HAP-1 (cell line): ENCODE data around the gene CNTNAP2.

ENCODE experiments used
- DNase-seq, 2 experiments: peaks; one replicate each; pipeline ENCODE4 v3.0.0-alpha.2; 2016 to 2020; ENCODE audit warnings: low spot score in 2 of 2
- H3K27me3 ChIP-seq: fragments of 250-450 bp; sonication (Bioruptor Pico); 2 replicates; pipeline ENCODE4 v1.5.1; 2020; ENCODE audit warnings: low read depth, mild to moderate bottlenecking, moderate library complexity
- H3K36me3 ChIP-seq: fragments of 250-450 bp; sonication (Bioruptor Pico); replicated peaks from 2 replicates; pipeline ENCODE4 v1.5.1; 2020; ENCODE audit warnings: mild to moderate bottlenecking
- H3K4me1 ChIP-seq: fragments of 250-450 bp; sonication (Bioruptor Pico); 2 replicates; pipeline ENCODE4 v1.5.1; 2020; ENCODE audit warnings: mild to moderate bottlenecking
- H3K4me3 ChIP-seq: fragments of 250-450 bp; sonication (Bioruptor Pico); 2 replicates; pipeline ENCODE4 v1.5.1; 2020; ENCODE audit warnings: mild to moderate bottlenecking, moderate library complexity
- H3K9me3 ChIP-seq: fragments of 250-450 bp; sonication (Bioruptor Pico); 2 replicates; pipeline ENCODE4 v1.5.1; 2020; ENCODE audit warnings: mild to moderate bottlenecking, moderate library complexity
- in situ Hi-C: fragments of 300-500 bp; cut with MboI; formaldehyde crosslinking; loops from 3 replicates; pipeline ENCODE4 v1.14.3; 2020; ENCODE audit warnings: low sequenced_read_pairs, inconsistent platforms, mixed read lengths

Gene CNTNAP2

GRCh38 chr7:146433501-146433900 is 316.9 kb downstream of the CNTNAP2 start:
- in situ Hi-C loops: no loop called here
- no peak for DNase-seq
- Histone ChIP-seq H3K27me3 (no peaks in the 10 kb centered on the region), H3K36me3 (no peaks in the 10 kb centered on the region), H3K4me3 (no peak overlapping the region), H3K4me1 (no peaks in the 10 kb centered on the region), H3K9me3 (no peaks in the 10 kb centered on the region)

DNA sequence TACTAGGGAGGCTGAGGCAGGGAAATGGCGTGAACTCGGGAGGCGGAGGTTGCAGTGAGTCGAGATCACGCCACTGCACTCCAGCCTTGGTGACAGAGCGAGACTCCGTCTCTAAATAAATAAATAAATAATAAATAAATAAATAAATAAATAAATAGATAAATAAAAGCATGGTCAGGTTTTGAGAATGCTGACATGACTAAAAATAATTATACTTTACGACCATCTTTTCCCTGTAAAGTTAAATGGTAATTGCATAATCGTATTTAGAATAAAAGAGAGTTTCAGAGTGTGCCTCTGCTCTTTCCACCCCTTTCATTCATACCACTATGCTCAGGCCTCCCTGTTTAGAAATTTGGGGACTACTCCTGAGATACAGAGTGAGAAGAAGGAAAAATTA is 326.5 kb downstream of the CNTNAP2 start:
- no peaks in the 10 kb centered on the region for H3K9me3 ChIP-seq
- H3K4me1 ChIP-seq: no peaks in the 10 kb centered on the region
- in situ Hi-C loops: no loop called here
- no peaks in the 10 kb centered on the region for H3K27me3 ChIP-seq
- no peak overlapping the region for H3K4me3 ChIP-seq
- H3K36me3 ChIP-seq: no peaks in the 10 kb centered on the region
- no peak for DNase-seq

- in situ Hi-C loops: no loop called here
- no peaks in the 10 kb centered on the region for H3K4me1 ChIP-seq
- DNase-seq: no peak
- H3K9me3 ChIP-seq: no peaks in the 10 kb centered on the region
- H3K36me3 ChIP-seq: no peaks in the 10 kb centered on the region
- no peaks in the 10 kb centered on the region for H3K27me3 ChIP-seq
- H3K4me3 ChIP-seq: no peak overlapping the region
Measured at GRCh38 chr7:146449625-146450024, 333.0 kb downstream of the CNTNAP2 start.

DNA sequence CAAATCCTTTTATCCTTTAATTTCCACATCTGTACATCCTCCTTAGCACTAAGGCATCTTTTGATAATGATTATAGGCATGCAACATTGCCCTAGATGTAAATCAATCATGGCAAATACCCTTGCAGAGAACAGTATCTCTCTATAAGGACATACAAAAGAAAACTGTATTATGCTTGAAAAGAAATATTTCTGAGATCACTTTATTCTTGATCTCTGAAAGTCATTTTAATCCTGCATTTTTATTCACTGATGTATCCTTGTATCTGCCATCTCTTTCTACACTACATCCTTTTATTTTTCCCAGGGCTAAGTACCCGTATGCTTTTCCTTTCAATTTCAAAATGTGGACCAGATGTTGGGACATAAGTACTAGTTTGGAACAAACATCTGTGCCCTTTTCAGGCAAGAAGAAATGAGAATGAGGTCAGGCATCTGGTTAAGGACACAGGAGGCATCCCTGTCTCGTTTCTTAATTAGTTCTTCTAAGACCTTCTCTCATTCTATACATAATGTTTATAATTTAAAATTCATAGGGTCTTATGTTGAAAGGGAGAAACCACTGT is 338.6 kb downstream of the CNTNAP2 start:
- in situ Hi-C loops: no loop called here
- H3K9me3 ChIP-seq: no peaks in the 10 kb centered on the region
- DNase-seq: no peak

DNA sequence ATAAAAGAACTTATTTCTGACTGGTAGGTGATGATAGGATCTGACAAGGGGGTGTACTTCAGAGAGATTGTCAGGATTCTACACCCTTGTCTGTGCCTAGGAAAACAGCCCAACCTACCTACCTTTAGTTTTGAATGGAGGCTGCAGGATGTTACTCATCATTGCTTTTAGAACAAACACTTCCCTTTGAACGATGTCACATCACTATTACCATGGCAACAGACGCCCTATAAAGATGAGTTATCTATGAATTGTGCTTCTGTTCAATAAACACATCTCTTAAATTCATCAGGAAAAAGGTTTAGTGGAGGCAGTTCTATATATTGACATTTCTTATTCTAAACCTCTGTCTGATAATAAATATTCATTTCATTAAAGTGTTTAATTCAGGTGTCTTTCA is 362.4 kb downstream of the CNTNAP2 start:
- Histone ChIP-seq H3K9me3 (no peaks in the 10 kb centered on the region), H3K36me3 (no peaks in the 10 kb centered on the region), H3K4me1 (no peaks in the 10 kb centered on the region), H3K4me3 (no peak overlapping the region), H3K27me3 (no peaks in the 10 kb centered on the region)
- in situ Hi-C loops: no loop called here
- no peak for DNase-seq

More for the DNA sequence above, 338.6 kb downstream of the CNTNAP2 start:
- Histone ChIP-seq H3K4me1 (no peaks in the 10 kb centered on the region), H3K36me3 (no peaks in the 10 kb centered on the region), H3K4me3 (no peak overlapping the region), H3K27me3 (no peaks in the 10 kb centered on the region)

DNA sequence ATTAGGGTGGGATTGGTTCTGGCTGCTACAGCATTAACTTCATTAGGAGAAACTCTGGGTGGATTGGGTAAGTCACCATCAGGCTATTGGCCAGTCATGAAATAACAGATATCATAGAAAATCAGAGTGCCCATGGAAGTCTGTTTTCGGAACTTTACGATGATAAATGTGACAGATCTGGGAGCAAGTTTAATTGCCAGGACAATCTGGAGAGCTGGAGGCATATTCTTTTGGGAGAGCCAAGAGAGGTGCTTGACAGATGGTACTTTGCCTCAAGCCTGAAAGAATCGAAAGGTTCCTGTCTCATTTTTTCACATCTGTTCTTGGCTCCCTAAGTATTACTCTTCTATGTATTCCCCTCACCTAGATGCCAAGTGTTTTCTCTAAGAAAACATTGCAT is 369.9 kb downstream of the CNTNAP2 start:
- DNase-seq: no peak
- Histone ChIP-seq H3K36me3 (no peaks in the 10 kb centered on the region), H3K4me1 (no peaks in the 10 kb centered on the region), H3K27me3 (no peaks in the 10 kb centered on the region), H3K9me3 (no peaks in the 10 kb centered on the region; the same call in 1 of the 2 replicates), H3K4me3 (no peak overlapping the region)
- in situ Hi-C loops: no loop called here

DNA sequence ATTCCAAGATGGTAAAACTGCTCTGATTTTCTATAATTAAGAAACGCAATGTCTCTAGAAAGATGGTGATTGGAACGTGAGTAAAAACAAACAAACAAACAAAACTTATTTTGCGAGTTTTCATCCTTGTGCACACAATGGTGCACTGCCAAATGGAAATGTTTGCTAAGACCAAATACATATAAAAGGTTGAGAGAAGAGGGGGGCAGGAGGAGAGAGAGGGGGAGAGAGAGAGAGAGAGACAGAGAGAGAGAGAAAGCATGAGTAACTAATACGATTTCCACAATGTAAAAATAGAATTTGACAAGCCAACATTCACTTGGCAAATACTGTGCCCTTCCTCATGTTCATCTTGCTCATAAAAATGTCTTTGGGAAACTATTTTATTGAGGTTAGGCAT is 375.4 kb downstream of the CNTNAP2 start:
- Histone ChIP-seq H3K4me3 (no peak overlapping the region), H3K9me3 (no peaks in the 10 kb centered on the region; the same call in 1 of the 2 replicates), H3K36me3 (no peaks in the 10 kb centered on the region), H3K27me3 (no peaks in the 10 kb centered on the region), H3K4me1 (no peaks in the 10 kb centered on the region)
- no peak for DNase-seq
- in situ Hi-C loops: no loop called here

- H3K4me3 ChIP-seq: no peak overlapping the region
- DNase-seq: no peak
- in situ Hi-C loops: no loop called here
- no peaks in the 10 kb centered on the region for H3K9me3 ChIP-seq
- H3K27me3 ChIP-seq: no peaks in the 10 kb centered on the region
- H3K36me3 ChIP-seq: no peaks in the 10 kb centered on the region
- no peaks in the 10 kb centered on the region for H3K4me1 ChIP-seq
Measured at GRCh38 chr7:146494952-146495596, 378.5 kb downstream of the CNTNAP2 start.

DNA sequence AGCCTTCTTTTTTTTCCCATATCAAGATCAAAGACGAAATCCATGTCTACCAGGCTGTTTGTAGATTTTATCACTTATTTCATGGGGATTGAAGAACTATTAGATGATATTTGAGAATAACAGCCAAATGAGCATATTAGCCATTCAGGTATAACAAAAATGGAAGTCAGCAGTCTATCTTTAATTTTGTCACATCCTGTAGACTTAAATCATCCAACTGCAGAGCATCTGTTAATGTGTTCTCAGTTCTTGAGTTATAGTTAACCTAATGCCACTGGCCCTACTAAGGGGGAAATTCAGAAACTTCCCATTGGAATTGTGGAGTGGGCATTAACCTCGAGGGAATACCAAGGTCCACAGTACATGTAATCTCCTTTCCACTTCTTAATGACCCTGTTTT is 380.1 kb downstream of the CNTNAP2 start:
- in situ Hi-C loops: no loop called here
- H3K36me3 ChIP-seq: no peaks in the 10 kb centered on the region
- no peaks in the 10 kb centered on the region for H3K4me1 ChIP-seq
- no peak overlapping the region for H3K4me3 ChIP-seq
- no peak for DNase-seq
- H3K9me3 ChIP-seq: no peaks in the 10 kb centered on the region
- H3K27me3 ChIP-seq: no peaks in the 10 kb centered on the region

- H3K27me3 ChIP-seq: no peaks in the 10 kb centered on the region
- in situ Hi-C loops: no loop called here
- no peak for DNase-seq
- H3K4me3 ChIP-seq: no peak overlapping the region
- no peaks in the 10 kb centered on the region for H3K9me3 ChIP-seq
- H3K36me3 ChIP-seq: no peaks in the 10 kb centered on the region
- H3K4me1 ChIP-seq: no peaks in the 10 kb centered on the region
Measured at GRCh38 chr7:146499970-146500369, 383.4 kb downstream of the CNTNAP2 start.

- Histone ChIP-seq H3K36me3 (no peaks in the 10 kb centered on the region), H3K9me3 (no peaks in the 10 kb centered on the region), H3K4me3 (no peak overlapping the region), H3K4me1 (no peaks in the 10 kb centered on the region), H3K27me3 (no peaks in the 10 kb centered on the region)
- no peak for DNase-seq
- in situ Hi-C loops: no loop called here
Measured at GRCh38 chr7:146503844-146504243, 387.2 kb downstream of the CNTNAP2 start.

- H3K27me3 ChIP-seq: no peaks in the 10 kb centered on the region
- in situ Hi-C loops: no loop called here
- no peak overlapping the region for H3K4me3 ChIP-seq
- no peaks in the 10 kb centered on the region for H3K4me1 ChIP-seq
- DNase-seq: no peak
- no peaks in the 10 kb centered on the region for H3K36me3 ChIP-seq
- no peaks in the 10 kb centered on the region for H3K9me3 ChIP-seq
Measured at GRCh38 chr7:146510088-146510680, 393.6 kb downstream of the CNTNAP2 start.

- in situ Hi-C loops: no loop called here
- no peak overlapping the region for H3K4me3 ChIP-seq
- H3K36me3 ChIP-seq: no peaks in the 10 kb centered on the region
- no peaks in the 10 kb centered on the region for H3K9me3 ChIP-seq
- no peak for DNase-seq
- no peaks in the 10 kb centered on the region for H3K27me3 ChIP-seq
- no peaks in the 10 kb centered on the region for H3K4me1 ChIP-seq
Measured at GRCh38 chr7:146514304-146514703, 397.7 kb downstream of the CNTNAP2 start.

DNA sequence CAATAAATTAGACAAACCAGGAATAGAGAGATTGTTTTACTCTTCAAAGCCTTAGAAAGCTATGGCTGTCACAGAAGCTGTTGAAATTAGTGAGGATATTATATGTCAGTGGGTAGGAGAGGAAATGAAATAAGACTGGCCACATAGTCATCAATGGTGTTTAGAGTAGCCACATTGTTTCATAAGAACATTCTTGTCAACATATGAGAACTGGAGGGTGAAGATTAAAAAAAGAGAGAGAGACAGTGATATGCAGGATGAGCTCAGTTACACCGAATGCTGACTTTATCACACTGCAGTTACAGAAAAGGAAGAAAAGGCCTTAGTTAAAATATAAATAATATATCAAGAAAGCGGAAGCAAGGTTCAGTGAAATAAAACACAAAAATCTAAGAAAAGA is 412.0 kb downstream of the CNTNAP2 start:
- no peaks in the 10 kb centered on the region for H3K4me1 ChIP-seq
- in situ Hi-C loops: no loop called here
- no peak overlapping the region for H3K4me3 ChIP-seq
- no peaks in the 10 kb centered on the region for H3K9me3 ChIP-seq
- no peaks in the 10 kb centered on the region for H3K36me3 ChIP-seq
- no peaks in the 10 kb centered on the region for H3K27me3 ChIP-seq
- no peak for DNase-seq
